Measurements from ENCODE around the gene TMEM150B. TPM values are rescaled to one million over a fixed set of nuclear protein-coding genes. Genes with fewer than 3 reads are reported as not detected.

The TMEM150B gene
- total and polyA plus RNA-seq, 2 experiments from 2014 or later: 0.29 TPM; not detected in 1

DNA sequence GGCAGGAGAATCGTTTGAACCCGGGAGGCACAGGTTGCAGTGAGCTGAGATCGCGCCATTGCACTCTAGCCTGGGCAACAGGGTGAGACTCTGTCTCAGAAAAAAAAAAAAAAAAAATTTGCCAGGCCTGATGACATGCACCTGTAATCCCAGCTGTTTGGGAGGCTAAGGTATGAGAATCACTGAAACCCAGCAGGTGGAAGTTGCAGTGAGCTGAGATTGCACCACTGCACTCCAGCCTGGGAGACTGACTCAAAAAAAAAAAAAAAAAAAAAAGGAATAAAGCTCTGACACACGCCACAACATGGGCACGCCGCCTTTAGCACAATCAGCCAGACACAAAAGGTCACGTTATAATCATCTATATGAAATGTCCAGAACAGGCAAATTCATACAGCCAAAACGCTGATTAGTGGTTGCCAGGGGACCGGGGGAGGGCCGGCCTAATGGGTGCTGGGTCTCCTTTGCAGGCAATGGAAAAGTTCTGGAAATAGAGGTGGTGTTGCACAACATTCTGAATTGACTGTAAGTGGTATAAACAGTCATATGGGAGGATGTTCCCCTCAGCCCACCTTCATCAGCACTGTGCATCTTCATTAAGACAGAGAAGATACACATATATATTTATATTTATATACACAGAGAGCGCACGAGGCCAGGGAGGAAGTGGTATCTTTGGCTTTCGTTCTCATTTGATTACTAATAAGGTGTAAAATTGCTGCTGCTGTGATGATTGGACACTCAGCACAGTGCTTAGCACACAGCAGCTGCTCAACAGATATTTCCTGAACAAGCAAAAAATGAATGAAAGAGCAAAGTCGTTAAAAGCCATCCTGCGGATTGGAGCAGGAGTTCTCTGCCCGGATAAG, 49.1 kb downstream of the TMEM150B start (continued):
- TF ChIP-seq ZNF462 (CRISPR knock-in tag; IDR thresholded peaks at IDR 0.05): no peak
- TF ChIP-seq JUNB (IDR thresholded peaks at IDR 0.05; ENCODE audit: unreplicated experiment): no peak
- TF ChIP-seq NANOG (IDR thresholded peaks at IDR 0.05; ENCODE audit: borderline replicate concordance): no peak
- TF ChIP-seq EZH2phosphoT487 (IDR thresholded peaks at IDR 0.05; ENCODE audit: unreplicated experiment): no peak
- TF ChIP-seq ZNF114 (CRISPR knock-in tag; IDR thresholded peaks at IDR 0.05): no peak

DNA sequence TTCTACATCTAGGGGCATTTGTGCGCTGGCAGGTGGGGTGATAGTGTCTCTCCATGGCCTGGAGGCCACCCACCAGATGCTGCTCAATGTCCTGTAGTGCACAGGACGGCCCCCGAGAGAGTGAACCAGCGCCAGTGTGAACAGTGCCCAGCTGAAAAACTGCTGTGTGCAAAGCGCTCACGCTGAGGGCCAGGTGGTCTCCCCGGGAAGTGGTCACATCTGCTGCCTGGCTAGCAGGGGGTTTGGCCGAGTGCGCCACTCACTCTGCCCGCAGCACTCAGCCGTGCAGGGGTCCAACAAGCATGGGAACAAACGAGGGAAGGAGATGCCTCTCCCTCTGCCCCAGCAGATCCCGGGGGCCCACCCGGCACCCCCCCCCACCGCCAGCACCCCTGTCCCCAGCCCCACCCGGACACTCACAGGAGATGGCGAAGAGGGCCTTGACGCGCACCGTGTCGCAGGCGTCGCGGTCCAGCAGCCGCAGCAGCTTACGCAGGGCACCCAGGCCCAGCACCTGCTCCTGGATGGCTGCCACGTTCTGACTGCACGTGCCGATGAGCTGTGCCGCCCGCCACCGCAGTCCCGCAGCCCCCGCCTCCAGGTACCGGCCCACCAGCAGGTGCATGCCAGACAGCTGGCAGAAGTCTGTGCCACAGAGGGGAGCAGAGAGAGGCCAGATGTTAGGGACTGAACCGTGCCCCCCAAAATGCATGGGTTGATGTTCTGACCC, 51.0 kb downstream of the TMEM150B start:
- Histone ChIP-seq H3K4me3 (no peak overlapping the region), H3K79me2 (replicated peaks; ENCODE audit: insufficient read depth) (peaks cover 9% of the 10 kb centered on the region; the same call in 1 of the 2 replicates), H2AFZ (no peak overlapping the region), H3F3A (replicated peaks; ENCODE audit: low read depth) (peaks cover 8% of the 10 kb centered on the region; the same call in 1 of the 2 replicates), H3K9me2 (ENCODE audit: insufficient read depth) (no peaks in the 10 kb centered on the region), H4K20me1 (replicated peaks; ENCODE audit: insufficient read depth) (peaks cover 8% of the 10 kb centered on the region), H3K36me3 (ENCODE audit: insufficient read depth) (no peaks in the 10 kb centered on the region; the same call in 1 of the 2 replicates), H3K4me1 (ENCODE audit: insufficient read depth) (peaks cover 3% of the 10 kb centered on the region), H3K4me2 (no peak overlapping the region), H3K27me3 (ENCODE audit: insufficient read depth) (no peaks in the 10 kb centered on the region), H3K27ac (ENCODE audit: low read depth) (no peak overlapping the region)
- no peaks in the 10 kb centered on the region for H3K9me3 Mint-ChIP-seq
- TF ChIP-seq POLR2AphosphoS5 (IDR thresholded peaks at IDR 0.05; ENCODE audit: low read depth): no peak
- peaks cover 2% of the 10 kb centered on the region; the same call in 2 of the 3 replicates for H3K4me1 Mint-ChIP-seq
- DNase-seq (ENCODE audit: low spot score) (no peak), ATAC-seq (no peak)
- peaks cover 13% of the 10 kb centered on the region; the same call in 2 of the 3 replicates for H3K36me3 Mint-ChIP-seq (ENCODE audit: low read depth)
- no peak overlapping the region for H3K4me3 Mint-ChIP-seq
- no peak overlapping the region for H3K27ac Mint-ChIP-seq
- H3K27me3 Mint-ChIP-seq (ENCODE audit: insufficient read depth, low read depth, poor library complexity): peaks cover 11% of the 10 kb centered on the region

All from GM23338 (cell line).